HepG2 (cell line): ENCODE results near the gene PRRT2. TPM values are rescaled to one million over a fixed set of nuclear protein-coding genes. Genes with fewer than 3 reads are reported as not detected.

Source experiments
- GABPB1 ChIP-seq: IDR thresholded peaks from 2 replicates; pipeline ENCODE4 v1.6.1; 2016; ENCODE audit warnings: mild to moderate bottlenecking, missing genetic modification reagents, moderate library complexity, missing compliant biosample characterization
- HMGXB3 ChIP-seq: sonication (generic); formaldehyde crosslinking; IDR thresholded peaks from 2 replicates; pipeline ENCODE4 v1.4.0; 2020; ENCODE audit warnings: missing genetic modification reagents, borderline replicate concordance
- MBD4 ChIP-seq: IDR thresholded peaks from 2 replicates; pipeline ENCODE4 v1.6.1; 2012; ENCODE audit warnings: low read length, inconsistent platforms, borderline replicate concordance
- NCOA1 ChIP-seq: sonication (generic); formaldehyde crosslinking; IDR thresholded peaks from 2 replicates; pipeline ENCODE4 v1.9.0; 2021; ENCODE audit warnings: missing genetic modification reagents
- SMARCE1 ChIP-seq: fragments of 450-650 bp; IDR thresholded peaks from 2 replicates; pipeline ENCODE4 v1.6.1; 2017; ENCODE audit warnings: borderline replicate concordance
- SMYD3 ChIP-seq: sonication (generic); formaldehyde crosslinking; IDR thresholded peaks from 2 replicates; pipeline ENCODE4 v1.8.1; 2023; ENCODE audit warnings: mild to moderate bottlenecking, missing genetic modification reagents
- TCF12 ChIP-seq, 2 experiments: fragments of 450-650 bp in 1 of 2; sonication (generic) in 1 of 2; formaldehyde crosslinking in 1 of 2; IDR thresholded peaks; 2 replicates each; pipeline versions ENCODE4 v1.6.1 to v1.8.0; 2017 to 2022; ENCODE audit warnings: antibody characterized with exemption in 1 of 2, mild to moderate bottlenecking in 1 of 2, missing genetic modification reagents in 1 of 2, moderate library complexity in 1 of 2
- TEF ChIP-seq: sonication (generic); formaldehyde crosslinking; IDR thresholded peaks from 2 replicates; pipeline ENCODE4 v1.5.0; 2020; ENCODE audit warnings: missing genetic modification reagents
- TERF1 ChIP-seq: sonication (generic); formaldehyde crosslinking; IDR thresholded peaks from 2 replicates; pipeline ENCODE4 v1.8.0; 2022; ENCODE audit warnings: mild to moderate bottlenecking, missing genetic modification reagents, moderate library complexity
- ZNF296 ChIP-seq: sonication (generic); formaldehyde crosslinking; conservative IDR thresholded peaks from 2 replicates; pipeline ENCODE4 v1.5.0; 2020; ENCODE audit warnings: mild to moderate bottlenecking, missing genetic modification reagents
- ZNF510 ChIP-seq: sonication (generic); formaldehyde crosslinking; IDR thresholded peaks from 2 replicates; pipeline ENCODE4 v1.4.0; 2020; ENCODE audit warnings: low read depth, mild to moderate bottlenecking, missing genetic modification reagents
- ZNF563 ChIP-seq: sonication (generic); formaldehyde crosslinking; IDR thresholded peaks from 2 replicates; pipeline ENCODE4 v1.8.0; 2022; ENCODE audit warnings: mild to moderate bottlenecking, moderate library complexity, missing genetic modification reagents
- ZNF724P ChIP-seq: sonication (generic); formaldehyde crosslinking; IDR thresholded peaks from 2 replicates; pipeline ENCODE4 v1.8.0; 2022; ENCODE audit warnings: missing genetic modification reagents, borderline replicate concordance
- ZNF788 ChIP-seq: sonication (generic); formaldehyde crosslinking; IDR thresholded peaks from 2 replicates; pipeline ENCODE4 v1.5.0; 2020; ENCODE audit warnings: mild to moderate bottlenecking, missing genetic modification reagents, borderline replicate concordance
- ZNF816 ChIP-seq: sonication (generic); formaldehyde crosslinking; IDR thresholded peaks from 2 replicates; pipeline ENCODE4 v1.8.0; 2022; ENCODE audit warnings: missing genetic modification reagents, mild to moderate bottlenecking, borderline replicate concordance
- polyA plus RNA-seq, 8 experiments: library from polyadenylated mRNA; depleted of rRNA in 3 of 8; stranded (reverse) in 7 of 8; unstranded in 1 of 8; fragments of >200 nt; fragmentation: Illumina TruSeq in 4 of 8; extraction: Trizol in 4 of 8; gene quantifications; 2 replicates each; pipeline versions ENCODE4 v1.2.1 to v1.2.3, GENCODE V29; 2011 to 2016; ENCODE audit warnings: low read depth in 4 of 8, missing spikeins in 1 of 8, mixed read lengths in 1 of 8; ENCODE audit not compliant: insufficient read depth in 1 of 8
- total RNA-seq, 5 experiments: library from RNA; depleted of rRNA; stranded (reverse); fragments of >200 nt; fragmentation: Illumina TruSeq; extraction: Trizol; gene quantifications; 2 replicates each; pipeline ENCODE4 v1.2.3, GENCODE V29; 2016; ENCODE audit warnings: low read depth in 1 of 5
- TF ChIP-seq, protein P1 (sequence below): IDR thresholded peaks from 2 replicates; pipeline ENCODE4 v1.6.1; 2012; ENCODE audit warnings: low read depth, low read length, improper control_type of control experiment
- TF ChIP-seq, protein P2 (sequence below): sonication (generic); formaldehyde crosslinking; IDR thresholded peaks from 2 replicates; pipeline ENCODE4 v1.5.0; 2020; ENCODE audit warnings: missing genetic modification reagents

The PRRT2 gene
- total and polyA plus RNA-seq, 2 of the 13 experiments (the other 11 are each of a cell fraction or from before 2014, with no cell fraction given), result 0.51 to 1.1 TPM

- TF ChIP-seq ZNF563 (CRISPR knock-in tag) (no peak; the same call in 1 of the 2 replicates), TCF12 (IDR thresholded peaks at IDR 0.05) (no peak), TCF12 (CRISPR knock-in tag; IDR thresholded peaks at IDR 0.05) (no peak), ZNF296 (CRISPR knock-in tag) (no peak), TEF (CRISPR knock-in tag) (no peak), ZNF724P (CRISPR knock-in tag) (no peak; the same call in 1 of the 2 replicates), HMGXB3 (CRISPR knock-in tag) (0 out of 2 replicates have a peak, but pooled peaks have one; percentile 4), ZNF788 (CRISPR knock-in tag) (no peak; the same call in 1 of the 2 replicates), MBD4 (0 out of 2 replicates have a peak, but pooled peaks have one; percentile 12), ZNF510 (CRISPR knock-in tag) (0 out of 2 replicates have a peak, but pooled peaks have one; percentile 16), SMARCE1 (no peak), SMYD3 (CRISPR knock-in tag) (no peak), TERF1 (CRISPR knock-in tag) (no peak), NCOA1 (CRISPR knock-in tag) (no peak), ZNF816 (no peak), GABPB1 (no peak; the same call in 1 of the 2 replicates)
- TF ChIP-seq, protein P1, sequence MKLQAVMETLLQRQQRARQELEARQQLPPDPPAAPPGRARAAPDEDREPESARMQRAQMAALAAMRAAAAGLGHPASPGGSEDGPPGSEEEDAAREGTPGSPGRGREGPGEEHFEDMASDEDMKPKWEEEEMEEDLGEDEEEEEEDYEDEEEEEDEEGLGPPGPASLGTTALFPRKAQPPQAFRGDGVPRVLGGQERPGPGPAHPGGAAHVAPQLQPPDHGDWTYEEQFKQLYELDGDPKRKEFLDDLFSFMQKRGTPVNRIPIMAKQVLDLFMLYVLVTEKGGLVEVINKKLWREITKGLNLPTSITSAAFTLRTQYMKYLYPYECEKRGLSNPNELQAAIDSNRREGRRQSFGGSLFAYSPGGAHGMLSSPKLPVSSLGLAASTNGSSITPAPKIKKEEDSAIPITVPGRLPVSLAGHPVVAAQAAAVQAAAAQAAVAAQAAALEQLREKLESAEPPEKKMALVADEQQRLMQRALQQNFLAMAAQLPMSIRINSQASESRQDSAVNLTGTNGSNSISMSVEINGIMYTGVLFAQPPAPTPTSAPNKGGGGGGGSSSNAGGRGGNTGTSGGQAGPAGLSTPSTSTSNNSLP, result no peak
- TF ChIP-seq, protein P2, sequence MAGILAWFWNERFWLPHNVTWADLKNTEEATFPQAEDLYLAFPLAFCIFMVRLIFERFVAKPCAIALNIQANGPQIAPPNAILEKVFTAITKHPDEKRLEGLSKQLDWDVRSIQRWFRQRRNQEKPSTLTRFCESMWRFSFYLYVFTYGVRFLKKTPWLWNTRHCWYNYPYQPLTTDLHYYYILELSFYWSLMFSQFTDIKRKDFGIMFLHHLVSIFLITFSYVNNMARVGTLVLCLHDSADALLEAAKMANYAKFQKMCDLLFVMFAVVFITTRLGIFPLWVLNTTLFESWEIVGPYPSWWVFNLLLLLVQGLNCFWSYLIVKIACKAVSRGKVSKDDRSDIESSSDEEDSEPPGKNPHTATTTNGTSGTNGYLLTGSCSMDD (CRISPR knock-in tag), result no peak
These were observed 9.0 kb downstream of the PRRT2 start (continued) for GRCh38 chr16:29820730-29821642.
